HG03060 (cell line): ENCODE data around the gene FN3K.

ENCODE experiments used
- ATAC-seq: cut with Tn5 transposase; IDR thresholded peaks from one replicate; pipeline ENCODE4 v1.9.1; 2021; ENCODE audit warnings: low read depth, moderate number of reproducible peaks; ENCODE audit not compliant: unreplicated experiment

FN3K gene

GRCh38 chr17:82703036-82703745, 32.2 kb upstream of the FN3K start:
- no peak for ATAC-seq

DNA sequence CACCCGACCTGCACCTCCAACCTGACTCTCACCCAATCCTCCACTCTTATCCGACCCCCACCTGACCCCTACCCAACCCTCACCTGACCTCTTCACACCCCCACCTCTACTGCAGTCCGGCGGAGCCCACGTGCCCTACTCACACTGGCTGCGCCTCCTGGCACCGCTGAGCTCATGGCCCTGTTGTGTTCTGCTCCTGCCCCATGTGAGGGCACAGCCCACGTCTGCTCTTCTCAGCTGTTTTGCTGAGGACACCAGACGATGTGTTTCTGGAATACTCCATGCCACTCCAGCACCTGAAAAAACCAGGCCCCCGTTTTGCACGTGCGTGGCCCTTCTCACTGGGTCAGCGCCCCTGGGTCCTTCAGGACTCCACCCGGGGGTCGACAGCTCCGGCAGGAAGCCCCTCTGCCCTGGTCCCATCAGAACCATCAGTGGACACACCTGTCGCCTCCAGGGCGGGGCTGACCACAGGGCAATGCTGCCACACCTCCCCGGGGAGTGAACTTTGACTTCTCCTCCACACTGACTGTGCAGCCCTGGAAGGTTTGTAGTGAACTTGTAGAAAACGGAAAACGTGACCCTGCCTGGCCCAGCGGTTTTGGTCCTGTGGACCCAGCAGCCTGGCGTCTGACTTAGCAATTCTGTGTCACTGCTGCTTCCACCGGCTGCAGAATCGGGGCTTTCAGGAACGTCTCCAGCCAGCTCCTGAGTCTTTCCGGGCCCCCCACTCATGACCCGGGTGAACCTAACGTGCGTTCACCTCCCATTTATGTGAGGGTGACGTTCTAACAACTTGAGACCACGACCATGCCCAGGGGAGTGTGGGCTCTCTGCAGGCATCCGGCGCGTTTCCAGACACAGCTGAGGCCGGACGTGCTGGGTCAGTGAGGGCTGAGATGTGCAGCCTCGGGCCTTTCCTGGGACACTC, 31.2 kb upstream of the FN3K start:
- no peak for ATAC-seq

DNA sequence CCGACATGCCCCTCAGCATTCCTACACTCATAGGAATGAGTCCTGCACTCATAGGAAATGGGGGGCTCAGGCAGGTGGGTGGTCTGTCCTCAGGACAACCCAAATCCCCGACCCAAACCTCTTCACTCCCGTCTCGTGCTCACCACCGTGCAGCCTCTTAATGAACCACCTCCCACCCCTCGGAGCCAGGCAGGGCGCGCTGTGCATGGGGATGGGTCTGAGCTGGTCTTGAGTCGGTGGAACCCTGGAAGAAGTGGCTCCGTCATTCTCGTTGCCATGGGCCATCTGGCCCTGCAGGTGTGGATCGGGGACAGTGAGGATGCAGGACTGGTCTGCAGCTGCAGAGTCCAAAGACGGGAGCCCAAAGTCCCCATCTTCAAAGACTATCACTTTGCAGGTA, 30.5 kb upstream of the FN3K start:
- ATAC-seq, result no peak

DNA sequence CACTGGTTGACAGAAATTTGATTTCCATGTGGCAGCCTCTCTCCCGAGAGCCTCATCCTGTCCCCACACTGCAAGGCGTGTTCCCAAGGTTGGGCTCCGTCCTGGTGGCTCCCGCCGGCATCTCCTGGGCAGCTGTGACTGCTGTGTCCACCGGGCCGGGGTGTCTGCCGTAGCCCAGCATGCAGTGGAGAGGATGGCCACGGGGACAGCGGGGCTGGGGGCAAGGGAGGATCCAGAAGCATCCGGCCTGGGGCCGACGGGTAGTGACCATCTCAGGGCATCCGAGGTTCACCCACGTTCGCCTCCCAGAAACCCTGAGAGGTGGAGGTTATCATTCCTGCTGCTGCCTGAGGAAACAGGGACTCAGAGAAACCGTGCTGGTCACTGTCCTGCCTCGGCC, 29.7 kb upstream of the FN3K start:
- no peak for ATAC-seq

DNA sequence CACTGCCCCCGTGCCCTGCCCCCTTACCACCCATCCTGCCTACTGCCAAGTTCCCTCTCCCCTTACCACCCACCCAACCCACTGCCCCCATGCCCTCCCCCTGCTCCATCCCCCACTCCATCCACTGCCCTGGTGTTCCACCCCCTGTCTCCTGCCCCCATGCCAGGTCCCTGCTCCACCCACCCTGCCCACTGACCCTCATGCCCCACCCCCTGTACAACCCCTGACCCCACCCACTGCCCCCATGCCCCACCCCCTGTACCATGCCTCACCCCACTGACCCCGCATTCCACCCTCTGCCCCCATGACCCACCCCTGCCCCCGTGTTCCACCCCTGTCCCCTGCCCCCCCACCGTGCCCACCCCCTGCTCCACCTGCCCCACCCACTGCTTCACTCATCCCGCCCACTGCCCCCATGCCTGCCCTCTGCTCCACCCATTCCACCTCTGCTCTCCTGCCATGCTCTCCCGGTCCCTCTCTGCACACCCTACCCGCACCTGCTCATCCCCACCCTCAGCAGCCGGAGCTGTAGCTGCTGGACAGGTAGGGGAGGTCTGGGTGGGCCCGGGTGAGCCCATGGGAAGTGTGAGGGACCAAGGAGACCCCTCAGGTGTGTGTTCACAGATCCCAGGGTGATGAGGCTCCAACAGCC, 26.3 kb upstream of the FN3K start:
- ATAC-seq, result no peak

- ATAC-seq, result no peak
Measured at GRCh38 chr17:82709676-82710498, 25.5 kb upstream of the FN3K start.

- ATAC-seq, result no peak
Measured at GRCh38 chr17:82710499-82711232, 24.7 kb upstream of the FN3K start.

- no peak for ATAC-seq
Measured at GRCh38 chr17:82713071-82713723, 22.2 kb upstream of the FN3K start.

DNA sequence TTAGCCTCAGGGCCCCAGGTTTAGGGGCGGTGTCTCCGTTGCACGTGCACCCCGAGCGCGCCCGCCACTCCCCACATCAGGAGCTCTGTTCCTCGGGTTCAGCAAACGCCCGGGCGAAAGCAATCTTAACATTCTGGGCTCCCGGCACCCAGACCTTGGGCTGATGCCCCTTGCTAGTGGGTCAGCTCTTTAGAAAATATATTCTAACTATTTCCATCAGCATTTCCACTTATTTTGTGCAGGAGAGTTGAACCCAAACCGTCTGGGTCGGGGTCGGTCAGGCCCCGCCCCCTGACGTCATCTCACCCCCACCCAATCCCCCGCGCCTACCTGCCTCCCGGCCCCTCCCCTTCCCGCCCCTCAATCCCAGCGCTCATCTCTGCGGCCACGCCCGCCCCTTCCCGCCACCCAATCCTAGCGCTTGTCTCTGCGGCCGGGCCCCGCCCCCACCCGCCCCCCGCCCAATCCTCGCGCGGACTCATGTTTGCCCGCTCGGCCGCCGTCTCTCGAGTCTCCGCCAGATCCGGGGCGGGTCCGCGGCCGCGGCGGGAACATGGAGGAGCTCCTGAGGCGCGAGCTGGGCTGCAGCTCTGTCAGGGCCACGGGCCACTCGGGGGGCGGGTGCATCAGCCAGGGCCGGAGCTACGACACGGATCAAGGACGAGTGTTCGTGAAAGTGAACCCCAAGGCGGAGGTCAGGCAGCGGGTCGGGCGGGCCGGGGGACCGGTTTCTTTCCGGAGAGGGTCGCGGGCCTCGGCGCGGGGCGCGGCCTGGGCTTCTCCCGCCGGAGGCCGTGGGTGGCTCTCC, 19.0 kb upstream of the FN3K start, which contains the start of gene FN3KRP:
Gene FN3KRP, plus strand, starts transcription at position 504 of the 808 bp plus-strand sequence. Its CDS starts 50 bp downstream, at position 554.
- no peak for ATAC-seq

DNA sequence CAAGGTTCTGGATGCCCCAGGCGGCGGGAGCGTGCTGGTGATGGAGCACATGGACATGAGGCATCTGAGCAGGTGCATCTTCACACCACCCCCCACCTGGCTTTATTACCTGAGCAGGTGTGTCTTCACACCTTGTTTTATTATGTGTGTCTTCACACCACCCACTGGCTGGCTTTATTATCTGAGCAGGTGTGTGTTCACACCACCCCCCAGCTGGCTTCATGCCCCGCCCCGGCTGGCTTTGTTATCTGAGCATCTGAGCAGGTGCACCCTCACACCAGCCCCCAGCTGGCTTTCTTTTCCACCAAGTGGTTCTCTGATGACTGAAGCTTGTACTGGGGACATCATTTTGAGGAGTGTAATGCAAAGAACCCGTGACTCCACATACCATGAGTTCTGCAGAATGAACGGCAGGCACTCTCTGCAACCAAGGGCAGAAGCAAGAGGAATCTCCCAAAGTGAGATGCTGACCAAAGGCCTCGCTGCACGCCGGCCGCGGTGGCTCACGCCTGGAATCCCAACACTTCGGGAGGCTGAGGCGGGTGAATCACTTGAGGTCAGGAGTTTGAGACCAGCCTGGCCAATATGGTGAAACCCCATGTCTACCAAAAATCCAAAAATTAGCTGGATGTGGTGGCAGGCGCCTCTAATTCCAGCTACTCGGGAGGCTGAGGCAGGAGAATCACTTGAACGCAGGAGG, 16.3 kb upstream of the FN3K start:
- no peak for ATAC-seq

DNA sequence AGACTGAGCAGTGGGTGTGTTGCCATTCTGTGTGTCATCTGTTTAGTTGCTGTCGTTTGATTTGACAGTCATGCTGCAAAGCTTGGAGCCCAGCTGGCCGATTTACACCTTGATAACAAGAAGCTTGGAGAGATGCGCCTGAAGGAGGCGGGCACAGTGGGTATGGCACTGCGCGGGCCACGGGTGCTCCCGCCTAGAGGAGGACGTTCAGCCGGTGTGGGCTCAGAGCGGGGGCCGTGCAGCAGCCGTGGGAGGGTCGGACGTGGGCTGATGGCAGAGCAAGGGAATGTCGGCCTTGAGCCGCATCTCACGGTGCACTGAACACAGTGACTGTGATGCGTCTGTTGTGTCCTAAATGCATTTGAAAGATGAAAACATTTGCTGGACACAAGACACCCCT, 15.2 kb upstream of the FN3K start:
- ATAC-seq, result no peak

DNA sequence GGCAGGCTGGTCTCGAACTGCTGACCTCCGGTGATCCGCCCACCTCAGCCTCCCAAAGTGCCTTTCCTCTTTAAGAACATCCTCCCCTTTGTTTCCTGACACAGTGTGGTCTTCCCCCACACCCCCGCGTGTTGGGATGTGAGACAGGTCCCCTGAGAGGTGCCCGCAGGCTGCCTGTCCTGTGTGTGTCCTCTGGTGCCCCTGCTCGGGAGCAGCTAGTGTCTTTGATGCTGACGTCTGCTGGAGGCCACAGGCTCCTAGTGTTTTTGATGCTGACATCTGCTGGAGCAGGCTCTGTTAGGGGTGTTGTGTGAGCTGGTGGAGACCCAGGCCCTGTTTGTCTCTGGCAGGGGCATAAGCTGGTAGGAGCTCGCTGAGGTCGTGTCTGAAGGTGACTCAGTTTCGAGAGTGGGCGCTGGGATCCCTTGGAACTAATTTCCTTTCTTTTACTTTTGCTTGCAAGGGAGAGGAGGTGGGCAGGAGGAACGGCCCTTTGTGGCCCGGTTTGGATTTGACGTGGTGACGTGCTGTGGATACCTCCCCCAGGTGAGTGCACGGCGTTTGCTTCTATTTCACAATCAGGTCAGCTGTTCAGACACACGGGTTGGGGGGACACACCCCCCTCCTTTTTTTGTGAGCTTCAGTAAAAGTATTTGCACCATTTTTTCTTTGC, 12.9 kb upstream of the FN3K start:
- ATAC-seq, result no peak

- ATAC-seq, result no peak
Measured at GRCh38 chr17:82723169-82723807, 12.1 kb upstream of the FN3K start.

GRCh38 chr17:82726427-82726826, 9.0 kb upstream of the FN3K start:
- no peak for ATAC-seq

GRCh38 chr17:82729479-82730260, 5.7 kb upstream of the FN3K start:
- no peak for ATAC-seq
